ENCODE measurements around the gene CYP2C19.
"Not testable (repeated sequence)": the region's sequence is repeated elsewhere in the genome, so short reads cannot be mapped to it uniquely, and the experiment has no call there.

Gene CYP2C19

DNA sequence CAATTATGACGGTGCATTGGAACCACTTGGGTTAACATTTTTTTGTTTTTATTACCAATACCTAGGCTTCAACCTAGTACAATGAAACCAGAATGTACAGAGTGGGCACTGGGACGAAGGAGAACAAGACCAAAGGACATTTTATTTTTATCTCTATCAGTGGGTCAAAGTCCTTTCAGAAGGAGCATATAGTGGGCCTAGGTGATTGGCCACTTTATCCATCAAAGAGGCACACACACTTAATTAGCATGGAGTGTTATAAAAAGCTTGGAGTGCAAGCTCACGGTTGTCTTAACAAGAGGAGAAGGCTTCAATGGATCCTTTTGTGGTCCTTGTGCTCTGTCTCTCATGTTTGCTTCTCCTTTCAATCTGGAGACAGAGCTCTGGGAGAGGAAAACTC, at the start of gene CYP2C19:
TSS of gene CYP2C19 (plus strand) at position 289 of the 400 bp plus-strand sequence. CDS start at position 314, 25 bp downstream.
- no peak for DNase-seq

DNA sequence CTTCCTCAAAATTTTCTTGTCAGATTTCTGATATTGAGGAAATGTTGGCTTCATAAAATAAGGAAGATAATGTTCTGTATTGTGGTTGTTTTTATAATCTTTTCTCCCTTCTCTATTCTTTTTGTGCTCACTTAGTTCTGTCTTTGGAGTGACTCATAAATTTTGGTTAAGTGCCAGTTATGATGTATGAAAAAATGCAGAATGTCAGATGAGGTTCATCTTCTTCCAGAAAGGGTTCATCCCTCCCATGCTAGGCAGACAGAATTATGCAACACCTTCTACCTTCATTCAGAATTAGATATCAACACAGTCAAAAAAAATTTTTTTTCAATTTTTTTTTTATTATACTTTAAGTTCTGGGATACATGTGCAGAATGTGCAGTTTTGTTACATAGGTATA, 36.6 kb upstream of the CYP2C19 start:
- no peak for DNase-seq

DNA sequence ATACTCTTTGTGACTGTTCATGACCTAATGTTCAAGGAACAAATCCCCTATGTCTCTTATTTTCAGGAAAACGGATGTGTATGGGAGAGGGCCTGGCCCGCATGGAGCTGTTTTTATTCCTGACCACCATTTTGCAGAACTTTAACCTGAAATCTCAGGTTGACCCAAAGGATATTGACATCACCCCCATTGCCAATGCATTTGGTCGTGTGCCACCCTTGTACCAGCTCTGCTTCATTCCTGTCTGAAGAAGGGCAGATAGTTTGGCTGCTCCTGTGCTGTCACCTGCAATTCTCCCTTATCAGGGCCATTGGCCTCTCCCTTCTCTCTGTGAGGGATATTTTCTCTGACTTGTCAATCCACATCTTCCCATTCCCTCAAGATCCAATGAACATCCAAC, 27.3 kb upstream of the CYP2C19 start:
- DNase-seq, result no peak

DNA sequence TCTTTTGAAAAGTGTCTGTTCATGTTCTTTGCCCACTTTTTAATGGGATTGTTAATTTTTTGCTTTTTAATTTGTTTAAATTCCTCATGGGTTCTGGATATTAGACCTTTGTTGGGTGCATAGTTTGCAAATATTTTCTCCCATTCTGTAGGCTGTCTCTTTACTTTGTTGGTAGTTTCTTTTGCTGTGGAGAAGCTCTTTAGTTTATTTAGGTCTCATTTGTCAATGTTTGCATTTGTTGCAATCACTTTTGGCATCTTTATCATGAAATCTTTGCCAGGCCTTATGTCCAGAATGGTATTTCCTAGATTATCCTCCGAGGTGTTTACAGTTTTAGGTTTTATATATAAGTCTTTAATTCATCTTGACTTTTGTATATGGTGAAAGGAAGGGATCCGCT, 23.9 kb upstream of the CYP2C19 start:
- DNase-seq, result no peak

DNA sequence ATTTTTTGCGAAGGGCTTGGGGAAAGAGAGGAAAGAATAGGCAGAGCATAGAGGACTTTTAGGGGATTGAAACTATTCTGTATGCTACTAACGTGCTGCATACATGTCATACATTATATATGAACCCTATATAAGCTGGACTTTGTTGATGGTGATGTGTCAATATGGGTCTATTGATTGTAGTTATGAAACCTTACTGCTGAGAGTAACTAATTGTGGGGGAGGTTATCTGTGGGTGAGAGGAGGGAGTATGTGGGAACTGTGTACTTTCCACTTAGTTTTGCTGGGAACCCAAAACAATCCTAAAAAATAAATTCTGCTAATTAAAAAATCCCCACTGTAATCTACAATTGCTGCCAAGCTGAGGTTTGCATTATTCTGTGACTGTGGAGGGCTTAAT, 15.3 kb upstream of the CYP2C19 start:
- no peak for DNase-seq

DNA sequence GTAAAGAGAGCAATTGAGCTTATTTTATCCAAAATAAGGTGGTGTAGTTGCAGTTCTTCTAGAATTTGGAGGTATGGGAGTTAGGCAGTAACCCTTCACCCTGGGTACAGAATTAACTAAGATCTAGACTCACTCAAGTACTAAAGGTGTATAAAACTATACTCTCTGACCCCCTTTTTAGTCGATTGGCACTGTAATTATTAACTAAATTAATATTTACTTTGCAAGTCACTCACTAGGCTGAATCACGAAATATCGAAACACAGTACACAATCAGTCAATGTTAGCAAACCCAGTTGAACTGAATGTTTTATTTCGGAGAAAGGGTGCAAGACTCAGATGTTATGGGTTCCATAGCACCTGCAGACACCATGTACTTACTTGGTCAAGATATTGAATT, 14.6 kb upstream of the CYP2C19 start:
- no peak for DNase-seq

DNA sequence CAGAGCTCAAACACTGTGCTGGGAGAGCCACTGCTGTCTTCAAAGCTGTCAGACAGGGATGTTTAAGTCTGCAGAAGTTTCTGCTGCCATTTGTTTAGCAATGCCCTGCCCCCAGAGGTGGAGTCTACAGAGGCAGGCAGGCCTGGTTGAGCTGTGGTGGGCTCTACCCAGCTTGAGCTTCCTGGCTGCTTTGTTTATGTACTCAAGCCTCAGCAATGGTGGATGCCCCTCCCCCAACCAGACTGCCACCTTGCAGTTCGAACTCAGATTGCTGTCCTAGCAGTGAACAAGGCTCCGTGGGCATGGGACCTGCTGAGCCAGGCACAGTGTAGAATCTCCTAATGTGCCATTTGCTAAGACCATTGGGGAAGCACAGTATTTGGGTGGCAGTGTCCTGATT, 4.6 kb upstream of the CYP2C19 start:
- DNase-seq, result no peak

DNA sequence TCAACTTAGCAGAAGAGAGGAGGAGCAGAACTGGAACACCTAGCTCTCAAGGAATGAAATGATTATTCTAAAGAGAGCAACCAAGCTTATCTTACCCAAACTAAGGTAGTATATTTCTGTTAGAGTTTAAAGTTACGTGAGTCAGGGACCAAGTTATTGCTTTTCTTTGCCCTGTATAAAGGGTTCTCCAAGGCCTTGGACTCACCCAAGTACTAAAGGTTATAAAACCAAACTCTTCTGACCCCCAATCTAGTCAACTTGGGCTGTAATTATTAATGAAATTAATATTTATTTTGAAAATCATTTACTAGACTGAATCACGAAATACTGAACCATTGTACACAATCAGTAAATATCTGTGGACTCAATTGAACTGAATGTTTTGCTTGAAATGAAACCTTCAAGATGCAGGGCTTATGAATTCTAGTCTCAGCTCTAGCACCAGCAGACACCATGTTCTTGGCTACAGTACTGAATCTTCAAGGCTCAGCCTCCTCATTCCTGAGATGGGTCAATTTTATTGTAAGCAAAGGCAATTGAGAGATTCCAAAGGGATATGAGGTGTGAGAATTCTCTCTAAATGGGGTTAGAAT, 1.8 kb upstream of the CYP2C19 start:
- DNase-seq, result no peak

DNA sequence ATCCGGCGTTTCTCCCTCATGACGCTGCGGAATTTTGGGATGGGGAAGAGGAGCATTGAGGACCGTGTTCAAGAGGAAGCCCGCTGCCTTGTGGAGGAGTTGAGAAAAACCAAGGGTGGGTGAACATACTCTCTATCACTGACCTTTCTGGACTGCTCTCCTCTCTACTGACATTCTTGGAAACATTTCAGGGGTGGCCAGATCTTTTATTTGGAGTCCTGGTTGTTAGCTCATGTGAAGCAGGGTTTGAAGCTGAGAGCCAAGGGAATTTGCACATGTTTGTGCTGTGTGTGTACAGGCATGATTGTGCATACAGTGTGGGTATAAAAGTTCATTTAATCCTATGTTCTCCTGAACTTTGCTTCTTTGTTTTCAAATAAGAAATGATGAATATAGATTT, 12.9 kb downstream of the CYP2C19 start:
- DNase-seq, result not testable (repeated sequence)

DNA sequence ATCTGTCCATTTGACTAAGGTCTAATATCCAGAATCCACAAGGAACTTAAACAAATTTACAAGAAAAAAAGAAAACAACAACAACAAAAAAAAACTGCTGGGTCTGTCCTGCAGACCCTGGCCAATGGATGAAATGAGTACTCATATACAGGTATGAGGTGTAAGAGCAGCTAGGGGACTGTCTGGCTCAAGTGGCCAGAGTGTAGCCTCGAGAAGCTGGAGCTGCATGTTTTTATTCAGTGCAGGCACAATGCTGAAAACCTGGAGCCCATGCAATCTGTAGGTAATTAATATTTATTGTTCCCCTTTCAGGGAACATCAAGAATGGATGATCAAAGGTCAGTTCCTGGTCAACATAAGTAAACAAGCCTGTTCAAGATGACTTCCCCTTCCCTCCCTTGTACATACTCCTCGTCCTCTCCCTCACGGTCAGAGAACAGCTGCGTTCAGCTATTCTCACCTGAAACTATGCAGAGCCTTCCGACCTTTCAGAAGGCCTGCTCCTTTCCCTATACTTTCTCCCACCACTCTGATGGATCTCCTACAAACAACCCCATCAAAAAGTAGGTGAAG, 15.5 kb downstream of the CYP2C19 start:
- no peak for DNase-seq

DNA sequence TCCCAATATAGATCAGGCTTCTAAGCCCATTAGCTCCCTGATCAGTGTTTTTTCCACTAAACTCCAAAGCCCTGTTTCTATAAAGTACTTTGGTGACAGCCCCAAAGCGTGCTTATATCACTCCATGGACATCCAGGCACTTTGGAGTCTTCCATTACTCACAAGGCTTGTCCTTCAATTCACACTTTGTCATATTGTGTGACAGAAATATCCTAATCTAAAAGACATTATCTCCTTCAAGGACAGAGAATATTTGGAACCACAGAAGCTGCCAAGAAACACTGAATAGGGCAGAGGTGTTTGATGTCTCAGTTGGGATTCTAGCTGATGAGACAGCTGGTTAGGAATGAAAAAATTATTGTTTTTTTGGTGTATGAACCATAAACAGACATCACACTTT, 18.4 kb downstream of the CYP2C19 start:
- no peak for DNase-seq

DNA sequence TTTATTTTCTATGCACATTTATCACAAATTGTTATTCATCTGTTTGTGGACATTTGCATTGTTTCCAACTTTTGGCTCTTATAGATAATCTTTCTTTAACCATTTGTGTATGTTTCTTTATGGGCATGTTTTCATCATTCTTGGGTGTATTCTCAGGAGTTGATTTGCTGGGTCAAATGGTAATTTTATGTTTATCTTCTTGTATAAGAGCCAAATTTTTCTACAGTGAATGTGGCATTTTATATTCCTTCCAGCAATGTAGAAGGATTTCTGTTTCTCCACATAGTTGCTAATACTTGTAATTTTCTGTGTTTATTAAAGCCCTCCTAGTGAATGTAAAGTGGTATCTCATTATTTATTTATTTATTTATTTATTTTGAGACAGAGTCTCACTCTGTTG, 21.8 kb downstream of the CYP2C19 start:
- no peak for DNase-seq

DNA sequence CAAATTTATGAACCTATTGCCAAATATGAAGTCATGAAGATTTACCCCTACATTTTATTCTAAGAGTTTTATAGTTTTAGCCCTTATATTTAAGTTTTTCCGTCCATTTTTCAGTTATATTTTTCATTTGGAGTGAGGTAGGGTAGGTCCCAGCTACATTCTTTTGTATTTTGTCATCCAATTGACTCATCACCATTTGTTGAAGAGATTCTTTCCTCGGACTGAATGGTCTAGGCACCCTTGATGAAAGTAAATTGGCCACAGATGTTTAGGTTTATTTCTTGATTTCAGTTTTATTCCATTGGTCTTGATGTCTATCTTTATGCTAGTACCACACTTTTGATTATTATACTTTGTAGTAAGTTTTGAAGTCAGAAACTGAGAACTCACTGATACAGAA, 22.7 kb downstream of the CYP2C19 start:
- no peak for DNase-seq

DNA sequence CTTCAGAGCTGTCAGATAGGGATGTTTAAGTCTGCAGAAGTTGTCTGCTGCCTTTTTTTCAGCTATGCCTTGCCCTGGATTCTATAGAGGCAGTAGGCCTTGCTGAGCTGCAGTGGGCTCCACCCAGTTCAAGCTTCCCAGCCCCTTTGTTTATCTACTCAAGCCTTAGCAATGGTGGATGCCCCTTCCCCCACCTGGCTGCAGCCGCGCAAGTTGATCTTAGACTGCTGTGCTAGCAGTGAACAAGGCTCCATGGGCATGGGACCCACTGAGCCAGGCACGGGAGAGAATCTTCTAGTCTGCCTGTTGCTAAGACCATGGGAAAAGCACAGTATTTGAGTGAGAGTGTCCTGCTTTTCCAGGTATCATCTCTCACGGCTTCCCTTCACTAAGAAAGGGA, 38.1 kb downstream of the CYP2C19 start:
- DNase-seq, result not testable (repeated sequence)

DNA sequence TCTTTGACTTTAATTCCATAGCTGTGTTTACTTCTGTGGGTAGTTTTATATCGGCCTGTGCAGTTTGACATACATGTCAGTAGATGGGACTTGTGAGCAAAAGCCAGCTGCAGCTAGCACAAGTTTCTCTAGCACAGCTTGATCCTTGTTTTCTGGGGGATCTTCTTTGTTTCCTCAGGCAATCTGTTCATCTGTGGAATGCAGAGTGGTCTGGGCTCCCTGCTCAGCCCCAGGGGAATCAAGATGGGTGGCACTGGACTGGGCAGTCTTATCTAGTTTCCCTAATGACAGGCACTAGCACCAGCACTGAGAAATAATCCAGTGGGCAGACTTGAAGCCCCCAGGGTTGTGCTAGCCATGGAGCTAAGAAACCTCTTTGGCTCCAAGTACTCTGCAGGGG, 40.8 kb downstream of the CYP2C19 start:
- no peak for DNase-seq

DNA sequence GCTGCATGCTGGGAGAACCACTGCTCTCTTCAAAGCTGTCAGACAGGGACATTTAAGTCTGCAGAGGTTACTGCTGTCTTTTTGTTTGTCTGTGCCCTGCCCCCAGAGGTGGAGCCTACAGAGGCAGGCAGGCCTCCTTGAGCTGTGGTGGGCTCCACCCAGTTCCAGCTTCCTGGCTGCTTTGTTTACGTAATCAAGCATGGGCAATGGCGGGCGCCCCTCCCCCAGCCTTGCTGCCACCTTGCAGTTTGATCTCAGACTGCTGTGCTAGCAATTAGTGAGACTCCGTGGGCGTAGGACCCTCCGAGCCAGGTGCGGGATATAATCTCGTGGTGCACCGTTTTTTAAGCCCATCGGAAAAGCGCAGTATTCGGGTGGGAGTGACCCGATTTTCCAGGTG, 67.5 kb downstream of the CYP2C19 start:
- DNase-seq, result not testable (repeated sequence)

DNA sequence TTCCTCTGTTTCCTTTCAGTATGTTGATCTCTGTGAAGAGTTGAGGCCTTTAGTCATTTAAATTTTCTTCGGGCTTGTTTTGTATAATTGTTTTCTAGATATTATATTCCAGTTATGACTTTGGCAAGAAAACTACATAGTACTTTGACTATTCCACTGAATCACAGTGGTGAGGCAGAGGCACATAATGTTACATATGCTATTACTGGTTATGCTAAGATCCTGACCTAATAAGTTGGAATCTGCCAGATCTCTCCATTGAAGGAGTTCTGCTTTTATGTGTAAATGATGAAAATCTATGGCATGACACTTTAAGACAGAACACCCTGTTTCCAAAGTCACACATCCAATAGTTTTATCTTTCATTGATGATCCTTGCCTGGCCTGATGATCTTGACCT, 83.7 kb downstream of the CYP2C19 start:
- DNase-seq, result no peak

DNA sequence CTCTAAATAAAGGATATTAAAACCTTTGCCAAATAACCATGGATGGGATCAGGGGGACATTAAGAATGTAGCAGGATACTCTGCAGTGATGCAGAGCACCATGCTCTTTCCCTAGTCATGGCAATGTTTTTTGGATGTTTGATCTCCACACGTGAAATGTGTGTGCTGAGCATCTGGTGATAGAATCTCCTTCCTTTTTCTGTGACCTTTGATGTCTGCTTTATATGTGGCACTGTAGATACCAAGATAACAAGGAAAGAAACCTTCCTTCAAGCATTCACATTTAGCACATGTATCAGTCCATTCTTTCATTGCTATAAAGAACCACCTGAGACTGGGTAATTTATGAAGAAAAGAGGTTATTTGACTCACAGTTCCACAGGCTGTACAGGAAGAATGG, 88.3 kb downstream of the CYP2C19 start:
- DNase-seq, result no peak

DNA sequence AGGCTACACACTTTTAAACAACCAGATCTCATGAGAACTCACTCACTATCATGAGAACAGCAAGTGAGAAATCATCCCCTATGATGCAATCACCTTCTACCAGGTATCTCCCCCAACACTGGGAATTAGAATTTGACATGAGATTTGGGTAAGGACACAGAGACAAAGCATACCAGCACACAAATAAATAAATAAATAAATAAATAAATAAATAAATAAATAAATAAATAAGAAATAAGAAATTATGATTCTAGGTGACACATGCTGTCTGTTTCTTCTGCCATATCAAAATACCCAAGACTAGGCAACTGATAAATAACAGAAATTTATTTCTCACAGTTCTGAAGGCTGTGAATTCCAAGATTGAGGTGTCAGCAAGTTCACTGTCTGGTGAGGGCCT, 88.8 kb downstream of the CYP2C19 start:
- DNase-seq, result no peak

DNA sequence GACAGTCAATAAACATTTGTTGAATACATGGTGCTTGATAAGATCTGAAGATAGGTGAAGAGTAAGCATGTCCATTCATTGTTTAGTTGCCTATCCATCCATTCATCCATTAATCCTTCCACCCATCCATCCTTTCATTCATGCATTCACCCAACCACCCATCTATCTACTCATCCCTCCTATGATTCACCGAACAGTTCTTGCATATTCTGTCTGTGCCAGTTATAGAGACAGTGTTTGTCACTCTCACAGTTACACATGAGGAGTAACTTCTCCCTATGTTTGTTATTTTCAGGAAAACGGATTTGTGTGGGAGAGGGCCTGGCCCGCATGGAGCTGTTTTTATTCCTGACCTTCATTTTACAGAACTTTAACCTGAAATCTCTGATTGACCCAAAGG, 90.0 kb downstream of the CYP2C19 start:
- DNase-seq, result no peak

DNA sequence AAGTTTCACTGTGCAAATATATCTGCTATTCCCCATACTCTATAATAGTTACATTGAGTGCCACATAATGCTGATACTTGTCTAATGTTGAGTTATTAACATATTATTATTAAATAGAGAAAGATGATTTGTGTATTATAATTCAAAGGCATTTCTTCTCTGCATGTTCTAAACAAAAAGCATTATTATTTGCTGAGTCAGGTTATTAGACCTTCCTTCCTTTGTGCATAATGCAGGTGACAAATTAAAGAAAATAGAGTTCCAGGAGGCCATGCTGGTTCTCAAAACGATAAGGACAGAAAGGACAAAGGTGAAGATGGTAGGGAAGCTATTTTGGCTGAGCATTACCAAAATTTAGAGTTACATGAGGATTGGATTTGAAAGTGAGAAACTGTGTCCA, 90.6 kb downstream of the CYP2C19 start:
- DNase-seq, result no peak

DNA sequence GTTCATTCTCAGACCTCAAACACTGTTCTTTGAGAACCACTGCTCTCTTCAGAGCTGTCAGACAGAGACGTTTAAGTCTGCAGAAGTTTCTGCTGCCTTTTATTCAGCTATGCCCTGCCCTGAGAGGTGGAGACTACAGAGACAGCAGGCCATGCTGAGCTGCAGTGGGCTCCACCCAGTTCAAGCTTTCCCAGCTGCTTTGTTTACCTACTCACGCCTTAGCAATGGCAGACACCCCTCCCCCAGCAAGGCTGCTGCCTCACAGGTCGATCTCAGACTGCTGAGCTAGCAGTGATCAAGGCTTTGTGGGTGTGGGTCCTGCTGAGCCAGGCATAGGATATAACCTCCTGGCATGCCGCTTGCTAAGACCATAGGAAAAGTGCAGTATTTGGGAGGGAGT, 95.5 kb downstream of the CYP2C19 start:
- no peak for DNase-seq

DNA sequence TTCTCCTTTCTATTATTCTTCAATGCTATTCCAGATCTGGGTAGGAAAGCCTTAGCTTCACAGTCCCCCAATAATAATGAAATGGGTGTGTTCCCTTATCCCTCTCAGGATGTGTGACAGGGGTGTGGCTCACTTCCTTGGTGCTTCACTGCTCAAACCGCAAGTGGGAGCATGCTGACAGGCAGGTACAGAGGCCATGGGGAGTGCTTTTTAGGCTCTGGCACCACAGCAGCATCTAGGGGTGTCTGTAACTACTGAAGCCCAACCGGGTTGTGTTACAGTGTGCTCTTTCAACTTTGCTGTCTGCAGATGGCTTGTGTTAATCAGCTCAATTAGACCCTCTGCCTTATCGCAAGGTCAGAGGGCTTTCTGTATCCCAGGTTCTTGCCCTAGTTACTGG, 96.6 kb downstream of the CYP2C19 start:
- no peak for DNase-seq

DNA sequence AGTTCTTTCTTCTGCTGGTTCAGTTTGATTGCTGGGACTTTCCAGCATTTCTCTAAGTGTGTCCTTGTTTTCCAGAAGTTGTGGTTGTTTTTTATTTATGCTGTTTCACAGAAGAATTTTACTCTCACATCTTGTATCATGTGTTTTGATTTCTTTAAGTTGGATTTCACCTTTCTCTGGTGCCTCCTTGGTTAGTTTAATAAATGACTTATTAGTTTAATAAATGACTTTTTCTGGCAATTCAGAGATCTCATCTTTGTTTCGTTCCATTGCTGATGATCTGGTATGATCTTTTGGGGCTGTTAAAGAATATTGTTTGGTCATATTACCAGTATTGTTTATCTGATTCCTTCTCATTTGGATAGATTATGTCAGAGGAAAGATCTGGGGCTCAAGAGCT, 116.2 kb downstream of the CYP2C19 start:
- DNase-seq, result no peak

Data from anterior cingulate cortex (tissue), 58 donors.